Smooth muscle cell (in vitro differentiated cells): ENCODE results near the gene USP12. TPM values are rescaled to one million over a fixed set of nuclear protein-coding genes. Genes with fewer than 3 reads are reported as not detected.
A peak's percentile ranks its signal among the peaks of the same experiment; 100 is the strongest.

Experiments used
- DNase-seq: peaks from one replicate; lab custom pipeline; 2025; ENCODE audit not compliant: unreplicated experiment; lab: John Stamatoyannopoulos, UW
- H2AFZ ChIP-seq: fragments of 200-600 bp; sonication (generic); 2 replicates; pipeline ENCODE4 v1.6.0; 2016; ENCODE audit warnings: antibody characterized with exemption, low read depth, mild to moderate bottlenecking
- H3F3A ChIP-seq: fragments of 200-600 bp; sonication (generic); 2 replicates; pipeline ENCODE4 v1.6.0; 2017; ENCODE audit warnings: antibody characterized with exemption, low read depth
- H3K27ac ChIP-seq: fragments of 200-600 bp; sonication (generic); 2 replicates; pipeline ENCODE4 v1.5.1; 2016; ENCODE audit warnings: low read depth, mild to moderate bottlenecking
- H3K27me3 ChIP-seq: fragments of 200-600 bp; sonication (generic); 2 replicates; pipeline ENCODE4 v1.6.1; 2016; ENCODE audit warnings: low read depth, mild to moderate bottlenecking
- H3K36me3 ChIP-seq: fragments of 200-600 bp; sonication (generic); 2 replicates; pipeline ENCODE4 v1.5.1; 2016; ENCODE audit warnings: low read depth
- H3K4me1 ChIP-seq: fragments of 200-600 bp; sonication (generic); 2 replicates; pipeline ENCODE4 v1.5.1; 2016; ENCODE audit warnings: low read depth
- H3K4me2 ChIP-seq: fragments of 200-600 bp; sonication (generic); 2 replicates; pipeline ENCODE4 v1.6.0; 2016; ENCODE audit warnings: mild to moderate bottlenecking
- H3K4me3 ChIP-seq: fragments of 200-600 bp; sonication (generic); 2 replicates; pipeline ENCODE4 v1.5.1; 2016; ENCODE audit warnings: mild to moderate bottlenecking
- H3K79me2 ChIP-seq: fragments of 200-600 bp; sonication (generic); 2 replicates; pipeline ENCODE4 v1.6.0; 2016; ENCODE audit warnings: low read depth, mild to moderate bottlenecking
- H3K9ac ChIP-seq: fragments of 200-600 bp; sonication (generic); 2 replicates; pipeline ENCODE4 v1.6.0; 2016; ENCODE audit warnings: low read depth
- H3K9me3 ChIP-seq: fragments of 200-600 bp; sonication (generic); replicated peaks from 2 replicates; pipeline ENCODE4 v1.5.1; 2016; ENCODE audit warnings: low read depth
- H4K20me1 ChIP-seq: fragments of 200-600 bp; sonication (generic); 2 replicates; pipeline ENCODE4 v1.6.0; 2016; ENCODE audit warnings: low read depth
- CTCF ChIP-seq: fragments of 200-600 bp; sonication (generic); IDR thresholded peaks from 2 replicates; pipeline ENCODE4 v1.5.1; 2017; ENCODE audit warnings: borderline replicate concordance, mild to moderate bottlenecking, antibody characterized with exemption; ENCODE audit not compliant: insufficient read depth, poor library complexity, severe bottlenecking
- WGBS: methylation state at CpG from one replicate; pipeline ENCODE4 v1.1.7; 2016; ENCODE audit warnings: low lambda C conversion rate; 5-methylcytosine and 5-hydroxymethylcytosine counted together
- polyA plus RNA-seq: library from polyadenylated mRNA; unstranded; fragments of >200 nt; fragmentation: Nextera tagmentation; extraction: Ambion mirVana; gene quantifications from 2 replicates; pipeline ENCODE4 v1.2.1, GENCODE V29; 2016
- total RNA-seq: library from RNA; depleted of rRNA; stranded (reverse); fragments of >200 nt; gene quantifications from 2 replicates; pipeline ENCODE4 v1.2.3, GENCODE V29; 2014

USP12 gene
- total and polyA plus RNA-seq, 2 experiments from 2014 or later: 11.3 to 19.9 TPM

- Histone ChIP-seq H3K27me3 (peaks cover 7% of the 10 kb centered on the region), H2AFZ (no peak overlapping the region), H3K27ac (peak overlapping the region; percentile 52), H3F3A (peaks cover 9% of the 10 kb centered on the region), H4K20me1 (no peaks in the 10 kb centered on the region), H3K4me1 (peaks cover 7% of the 10 kb centered on the region), H3K4me2 (no peak overlapping the region), H3K79me2 (no peaks in the 10 kb centered on the region), H3K9me3 (no peaks in the 10 kb centered on the region), H3K36me3 (no peaks in the 10 kb centered on the region), H3K9ac (no peak overlapping the region), H3K4me3 (no peak overlapping the region)
- WGBS: 59% methylated on average over 5 of the region's 5 CpGs
- no peak for DNase-seq
- no peak for TF ChIP-seq CTCF
Measured at GRCh38 chr13:27038323-27038722, 133.3 kb downstream of the USP12 start.

- TF ChIP-seq CTCF: no peak
- H3K4me1 ChIP-seq: peaks cover 5% of the 10 kb centered on the region
- no peak overlapping the region for H3K4me3 ChIP-seq
- H3K9ac ChIP-seq: no peak overlapping the region
- no peaks in the 10 kb centered on the region for H3K36me3 ChIP-seq
- no peaks in the 10 kb centered on the region for H3K79me2 ChIP-seq
- H3K4me2 ChIP-seq: no peak overlapping the region
- no peaks in the 10 kb centered on the region for H3K9me3 ChIP-seq
- DNase-seq: no peak
- peaks cover 5% of the 10 kb centered on the region for H3F3A ChIP-seq
- no peaks in the 10 kb centered on the region for H4K20me1 ChIP-seq
- peaks cover 7% of the 10 kb centered on the region for H3K27me3 ChIP-seq
- no peak overlapping the region for H3K27ac ChIP-seq
- H2AFZ ChIP-seq: no peak overlapping the region
- WGBS: 86% methylated on average over 5 of the region's 5 CpGs
Measured at GRCh38 chr13:27037571-27037970, 134.0 kb downstream of the USP12 start.

GRCh38 chr13:27037171-27037570 lies 134.4 kb downstream of the USP12 start:
- Histone ChIP-seq H3F3A (peaks cover 4% of the 10 kb centered on the region), H3K36me3 (no peaks in the 10 kb centered on the region), H3K4me2 (peak overlapping the region; percentile 42), H3K4me3 (no peak overlapping the region), H3K4me1 (peaks cover 4% of the 10 kb centered on the region), H2AFZ (no peak overlapping the region), H3K9me3 (no peaks in the 10 kb centered on the region), H3K27me3 (peaks cover 7% of the 10 kb centered on the region), H3K27ac (no peak overlapping the region), H3K9ac (no peak overlapping the region), H4K20me1 (no peaks in the 10 kb centered on the region), H3K79me2 (no peaks in the 10 kb centered on the region)
- DNase-seq: no peak
- no peak for TF ChIP-seq CTCF
- 78% methylated on average over 4 of the region's 4 CpGs for WGBS

GRCh38 chr13:27036236-27036981 lies 135.2 kb downstream of the USP12 start:
- no peaks in the 10 kb centered on the region for H4K20me1 ChIP-seq
- no peaks in the 10 kb centered on the region for H3K9me3 ChIP-seq
- TF ChIP-seq CTCF: no peak
- WGBS: 47% methylated on average over 8 of the region's 8 CpGs
- no peaks in the 10 kb centered on the region for H3K36me3 ChIP-seq
- peaks cover 7% of the 10 kb centered on the region for H3K27me3 ChIP-seq
- peak overlapping the region; percentile 49 for H3K27ac ChIP-seq
- peak overlapping the region; percentile 42 for H3K4me2 ChIP-seq
- no peaks in the 10 kb centered on the region for H3K79me2 ChIP-seq
- no peak for DNase-seq
- H3F3A ChIP-seq: peaks cover 4% of the 10 kb centered on the region
- no peak overlapping the region for H3K9ac ChIP-seq
- H2AFZ ChIP-seq: no peak overlapping the region
- peaks cover 4% of the 10 kb centered on the region for H3K4me1 ChIP-seq
- H3K4me3 ChIP-seq: no peak overlapping the region
